GM23338 (cell line): Measurements from ENCODE around the gene PPFIA4. TPM values are rescaled to one million over a fixed set of nuclear protein-coding genes. Genes with fewer than 3 reads are reported as not detected.

Experiments used
- ATAC-seq: fragments of 200-7000 bp; cut with Tn5 transposase; 3 replicates; pipeline ENCODE4 v1.9.1; 2020
- DNase-seq: peaks from one replicate; pipeline ENCODE4 v3.0.0-alpha.2; 2015; ENCODE audit warnings: low spot score
- H2AFZ ChIP-seq: fragments of 200-600 bp; sonication (generic); 2 replicates; pipeline ENCODE4 v1.8.0; 2016; ENCODE audit warnings: antibody characterized with exemption, mild to moderate bottlenecking, moderate library complexity
- H3F3A ChIP-seq: fragments of 200-600 bp; sonication (generic); replicated peaks from 2 replicates; pipeline ENCODE4 v1.8.0; 2017; ENCODE audit warnings: antibody characterized with exemption, mixed run types, low read depth
- H3K27ac ChIP-seq: fragments of 200-600 bp; sonication (generic); 2 replicates; pipeline ENCODE4 v1.6.1; 2016; ENCODE audit warnings: low read depth
- H3K27me3 ChIP-seq: fragments of 200-600 bp; sonication (generic); 2 replicates; pipeline ENCODE4 v1.8.0; 2016; ENCODE audit warnings: mild to moderate bottlenecking, mixed run types, moderate library complexity; ENCODE audit not compliant: insufficient read depth
- H3K36me3 ChIP-seq: fragments of 200-600 bp; sonication (generic); 2 replicates; pipeline ENCODE4 v1.8.0; 2016; ENCODE audit warnings: mild to moderate bottlenecking; ENCODE audit not compliant: insufficient read depth
- H3K4me1 ChIP-seq: fragments of 200-600 bp; sonication (generic); 2 replicates; pipeline ENCODE4 v1.8.0; 2016; ENCODE audit warnings: mild to moderate bottlenecking, moderate library complexity; ENCODE audit not compliant: insufficient read depth
- H3K4me2 ChIP-seq: fragments of 200-600 bp; sonication (generic); 2 replicates; pipeline ENCODE4 v1.7.1; 2017; ENCODE audit warnings: mixed run types
- H3K4me3 ChIP-seq: fragments of 200-600 bp; sonication (generic); 2 replicates; pipeline ENCODE4 v1.6.1; 2016; ENCODE audit warnings: mixed run types
- H3K79me2 ChIP-seq: fragments of 200-600 bp; sonication (generic); replicated peaks from 2 replicates; pipeline ENCODE4 v1.8.0; 2017; ENCODE audit warnings: mild to moderate bottlenecking; ENCODE audit not compliant: insufficient read depth
- H3K9me2 ChIP-seq: fragments of 200-600 bp; sonication (generic); 2 replicates; pipeline ENCODE4 v1.8.0; 2017; ENCODE audit not compliant: insufficient read depth
- H4K20me1 ChIP-seq: fragments of 200-600 bp; sonication (generic); replicated peaks from 2 replicates; pipeline ENCODE4 v1.8.0; 2017; ENCODE audit warnings: mild to moderate bottlenecking; ENCODE audit not compliant: insufficient read depth
- H3K27ac Mint-ChIP-seq: 2 replicates; pipeline ENCODE4 v1.8.0; 2020; ENCODE audit warnings: inconsistent platforms, mild to moderate bottlenecking, moderate library complexity, mixed read lengths
- H3K27me3 Mint-ChIP-seq: 3 replicates; pipeline ENCODE4 v1.8.0; 2022; ENCODE audit warnings: low read depth, mild to moderate bottlenecking, moderate library complexity, mixed read lengths, inconsistent platforms; ENCODE audit not compliant: insufficient read depth, poor library complexity
- H3K36me3 Mint-ChIP-seq: 3 replicates; pipeline ENCODE4 v1.8.0; 2021; ENCODE audit warnings: low read depth, mild to moderate bottlenecking, inconsistent platforms, moderate library complexity, mixed read lengths
- H3K4me1 Mint-ChIP-seq: 3 replicates; pipeline ENCODE4 v1.8.0; 2020; ENCODE audit warnings: mild to moderate bottlenecking, inconsistent platforms, mixed read lengths
- H3K4me3 Mint-ChIP-seq: 3 replicates; pipeline ENCODE4 v1.8.0; 2021; ENCODE audit warnings: moderate library complexity, mild to moderate bottlenecking, inconsistent platforms, mixed read lengths
- H3K9me3 Mint-ChIP-seq: 3 replicates; pipeline ENCODE4 v1.8.0; 2020; ENCODE audit warnings: moderate library complexity, mild to moderate bottlenecking, inconsistent platforms, mixed read lengths
- EZH2 ChIP-seq: fragments of 200-600 bp; sonication (generic); IDR thresholded peaks from one replicate; pipeline ENCODE4 v1.8.0; 2017; ENCODE audit warnings: antibody characterized with exemption, mild to moderate bottlenecking, low read depth; ENCODE audit not compliant: unreplicated experiment
- JUNB ChIP-seq: IDR thresholded peaks from one replicate; pipeline ENCODE4 v1.6.1; 2016; ENCODE audit warnings: antibody characterized with exemption; ENCODE audit not compliant: unreplicated experiment
- POLR2AphosphoS5 ChIP-seq: IDR thresholded peaks from 2 replicates; pipeline ENCODE4 v1.6.1; 2016; ENCODE audit warnings: antibody characterized with exemption, low read depth
- REST ChIP-seq: IDR thresholded peaks from one replicate; pipeline ENCODE4 v1.6.1; 2018; ENCODE audit warnings: antibody characterized with exemption; ENCODE audit not compliant: unreplicated experiment
- STAT1 ChIP-seq: IDR thresholded peaks from one replicate; pipeline ENCODE4 v1.6.1; 2016; ENCODE audit warnings: antibody characterized with exemption; ENCODE audit not compliant: unreplicated experiment
- ZNF114 ChIP-seq: fragments of 250-450 bp; sonication (Bioruptor Pico); IDR thresholded peaks from 2 replicates; pipeline ENCODE4 v1.5.0; 2020; ENCODE audit warnings: mild to moderate bottlenecking, moderate library complexity
- polyA plus RNA-seq: library from polyadenylated mRNA; unstranded; fragments of >200 nt; fragmentation: Nextera tagmentation; extraction: Ambion mirVana; gene quantifications from 2 replicates; pipeline ENCODE4 v1.2.1, GENCODE V29; 2016
- total RNA-seq: library from RNA; depleted of rRNA; stranded (reverse); fragments of >200 nt; shearing (Covaris generic); gene quantifications from 2 replicates; pipeline ENCODE4 v1.2.3, GENCODE V29; 2014
- TF ChIP-seq, protein P1 (sequence below): IDR thresholded peaks from 2 replicates; pipeline ENCODE4 v1.6.1; 2016; ENCODE audit warnings: antibody characterized with exemption
- TF ChIP-seq, protein P2 (sequence below): fragments of 250-450 bp; sonication (Bioruptor Pico); IDR thresholded peaks from 2 replicates; pipeline ENCODE4 v1.5.0; 2020; ENCODE audit warnings: mild to moderate bottlenecking, moderate library complexity

Gene PPFIA4
- total and polyA plus RNA-seq, 2 experiments from 2014 or later: 1.3 to 7.6 TPM

GRCh38 chr1:203066965-203067364 lies 40.7 kb downstream of the PPFIA4 start:
- Mint-ChIP-seq H3K27me3 (peaks cover 2% of the 10 kb centered on the region), H3K27ac (no peak overlapping the region), H3K4me1 (no peaks in the 10 kb centered on the region; the same call in 1 of the 3 replicates), H3K9me3 (no peaks in the 10 kb centered on the region), H3K36me3 (no peaks in the 10 kb centered on the region; the same call in 1 of the 3 replicates), H3K4me3 (no peak overlapping the region)
- DNase-seq (no peak), ATAC-seq (no peak)
- H3K9me2 ChIP-seq: no peaks in the 10 kb centered on the region
- no peaks in the 10 kb centered on the region for H3F3A ChIP-seq
- H3K4me3 ChIP-seq: no peak overlapping the region
- H3K79me2 ChIP-seq: no peaks in the 10 kb centered on the region
- H3K4me2 ChIP-seq: no peak overlapping the region
- TF ChIP-seq POLR2AphosphoS5 (no peak), STAT1 (no peak), ZNF114 (CRISPR knock-in tag) (no peak), JUNB (no peak), REST (no peak), EZH2 (no peak)
- TF ChIP-seq, protein P1, sequence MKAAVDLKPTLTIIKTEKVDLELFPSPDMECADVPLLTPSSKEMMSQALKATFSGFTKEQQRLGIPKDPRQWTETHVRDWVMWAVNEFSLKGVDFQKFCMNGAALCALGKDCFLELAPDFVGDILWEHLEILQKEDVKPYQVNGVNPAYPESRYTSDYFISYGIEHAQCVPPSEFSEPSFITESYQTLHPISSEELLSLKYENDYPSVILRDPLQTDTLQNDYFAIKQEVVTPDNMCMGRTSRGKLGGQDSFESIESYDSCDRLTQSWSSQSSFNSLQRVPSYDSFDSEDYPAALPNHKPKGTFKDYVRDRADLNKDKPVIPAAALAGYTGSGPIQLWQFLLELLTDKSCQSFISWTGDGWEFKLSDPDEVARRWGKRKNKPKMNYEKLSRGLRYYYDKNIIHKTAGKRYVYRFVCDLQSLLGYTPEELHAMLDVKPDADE: no peak
- TF ChIP-seq, protein P2, sequence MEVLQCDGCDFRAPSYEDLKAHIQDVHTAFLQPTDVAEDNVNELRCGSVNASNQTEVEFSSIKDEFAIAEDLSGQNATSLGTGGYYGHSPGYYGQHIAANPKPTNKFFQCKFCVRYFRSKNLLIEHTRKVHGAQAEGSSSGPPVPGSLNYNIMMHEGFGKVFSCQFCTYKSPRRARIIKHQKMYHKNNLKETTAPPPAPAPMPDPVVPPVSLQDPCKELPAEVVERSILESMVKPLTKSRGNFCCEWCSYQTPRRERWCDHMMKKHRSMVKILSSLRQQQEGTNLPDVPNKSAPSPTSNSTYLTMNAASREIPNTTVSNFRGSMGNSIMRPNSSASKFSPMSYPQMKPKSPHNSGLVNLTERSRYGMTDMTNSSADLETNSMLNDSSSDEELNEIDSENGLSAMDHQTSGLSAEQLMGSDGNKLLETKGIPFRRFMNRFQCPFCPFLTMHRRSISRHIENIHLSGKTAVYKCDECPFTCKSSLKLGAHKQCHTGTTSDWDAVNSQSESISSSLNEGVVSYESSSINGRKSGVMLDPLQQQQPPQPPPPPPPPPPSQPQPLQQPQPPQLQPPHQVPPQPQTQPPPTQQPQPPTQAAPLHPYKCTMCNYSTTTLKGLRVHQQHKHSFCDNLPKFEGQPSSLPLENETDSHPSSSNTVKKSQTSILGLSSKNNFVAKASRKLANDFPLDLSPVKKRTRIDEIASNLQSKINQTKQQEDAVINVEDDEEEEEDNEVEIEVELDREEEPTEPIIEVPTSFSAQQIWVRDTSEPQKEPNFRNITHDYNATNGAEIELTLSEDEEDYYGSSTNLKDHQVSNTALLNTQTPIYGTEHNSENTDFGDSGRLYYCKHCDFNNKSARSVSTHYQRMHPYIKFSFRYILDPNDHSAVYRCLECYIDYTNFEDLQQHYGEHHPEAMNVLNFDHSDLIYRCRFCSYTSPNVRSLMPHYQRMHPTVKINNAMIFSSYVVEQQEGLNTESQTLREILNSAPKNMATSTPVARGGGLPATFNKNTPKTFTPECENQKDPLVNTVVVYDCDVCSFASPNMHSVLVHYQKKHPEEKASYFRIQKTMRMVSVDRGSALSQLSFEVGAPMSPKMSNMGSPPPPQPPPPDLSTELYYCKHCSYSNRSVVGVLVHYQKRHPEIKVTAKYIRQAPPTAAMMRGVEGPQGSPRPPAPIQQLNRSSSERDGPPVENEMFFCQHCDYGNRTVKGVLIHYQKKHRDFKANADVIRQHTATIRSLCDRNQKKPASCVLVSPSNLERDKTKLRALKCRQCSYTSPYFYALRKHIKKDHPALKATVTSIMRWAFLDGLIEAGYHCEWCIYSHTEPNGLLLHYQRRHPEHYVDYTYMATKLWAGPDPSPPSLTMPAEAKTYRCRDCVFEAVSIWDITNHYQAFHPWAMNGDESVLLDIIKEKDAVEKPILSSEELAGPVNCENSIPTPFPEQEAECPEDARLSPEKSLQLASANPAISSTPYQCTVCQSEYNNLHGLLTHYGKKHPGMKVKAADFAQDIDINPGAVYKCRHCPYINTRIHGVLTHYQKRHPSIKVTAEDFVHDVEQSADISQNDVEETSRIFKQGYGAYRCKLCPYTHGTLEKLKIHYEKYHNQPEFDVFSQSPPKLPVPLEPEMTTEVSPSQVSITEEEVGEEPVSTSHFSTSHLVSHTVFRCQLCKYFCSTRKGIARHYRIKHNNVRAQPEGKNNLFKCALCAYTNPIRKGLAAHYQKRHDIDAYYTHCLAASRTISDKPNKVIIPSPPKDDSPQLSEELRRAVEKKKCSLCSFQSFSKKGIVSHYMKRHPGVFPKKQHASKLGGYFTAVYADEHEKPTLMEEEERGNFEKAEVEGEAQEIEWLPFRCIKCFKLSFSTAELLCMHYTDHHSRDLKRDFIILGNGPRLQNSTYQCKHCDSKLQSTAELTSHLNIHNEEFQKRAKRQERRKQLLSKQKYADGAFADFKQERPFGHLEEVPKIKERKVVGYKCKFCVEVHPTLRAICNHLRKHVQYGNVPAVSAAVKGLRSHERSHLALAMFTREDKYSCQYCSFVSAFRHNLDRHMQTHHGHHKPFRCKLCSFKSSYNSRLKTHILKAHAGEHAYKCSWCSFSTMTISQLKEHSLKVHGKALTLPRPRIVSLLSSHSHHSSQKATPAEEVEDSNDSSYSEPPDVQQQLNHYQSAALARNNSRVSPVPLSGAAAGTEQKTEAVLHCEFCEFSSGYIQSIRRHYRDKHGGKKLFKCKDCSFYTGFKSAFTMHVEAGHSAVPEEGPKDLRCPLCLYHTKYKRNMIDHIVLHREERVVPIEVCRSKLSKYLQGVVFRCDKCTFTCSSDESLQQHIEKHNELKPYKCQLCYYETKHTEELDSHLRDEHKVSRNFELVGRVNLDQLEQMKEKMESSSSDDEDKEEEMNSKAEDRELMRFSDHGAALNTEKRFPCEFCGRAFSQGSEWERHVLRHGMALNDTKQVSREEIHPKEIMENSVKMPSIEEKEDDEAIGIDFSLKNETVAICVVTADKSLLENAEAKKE: no peak
- H2AFZ ChIP-seq: no peak overlapping the region
- no peak overlapping the region for H3K27ac ChIP-seq
- H3K36me3 ChIP-seq: no peaks in the 10 kb centered on the region
- H3K27me3 ChIP-seq: no peaks in the 10 kb centered on the region
- H4K20me1 ChIP-seq: no peaks in the 10 kb centered on the region
- no peaks in the 10 kb centered on the region for H3K4me1 ChIP-seq
